HT-29 (cell line): ENCODE data around the gene EVC2. TPM values are rescaled to one million over a fixed set of nuclear protein-coding genes. Genes with fewer than 3 reads are reported as not detected.

Source experiments
- DNase-seq: peaks from one replicate; pipeline ENCODE4 v3.0.0-alpha.2; 2015; ENCODE audit warnings: low spot score
- total RNA-seq: library from RNA; depleted of rRNA; stranded (reverse); fragments of >200 nt; shearing (Covaris generic); gene quantifications from 2 replicates; pipeline ENCODE4 v1.2.3, GENCODE V29; 2014

EVC2 gene
- total RNA-seq, 1 experiment from 2014 or later, result not detected

DNA sequence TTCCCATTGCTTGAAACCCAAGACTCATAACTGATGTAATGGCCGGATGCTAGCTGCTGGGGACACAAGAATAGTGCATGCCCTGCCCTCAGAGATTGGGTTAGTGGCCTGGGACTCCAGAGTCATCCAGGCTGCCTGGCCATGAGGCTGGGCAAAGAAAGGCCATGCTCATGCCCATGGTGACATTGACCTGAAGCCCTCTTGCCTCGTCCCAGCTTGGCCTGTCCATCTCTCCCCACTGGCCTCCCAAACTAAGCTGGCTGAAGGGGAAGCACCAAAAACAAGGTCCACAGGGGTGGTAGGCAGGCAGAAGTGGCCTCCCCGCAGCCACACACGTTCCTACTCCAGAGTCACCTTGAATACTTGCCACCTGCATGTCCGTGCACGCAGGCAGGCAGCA is 141.8 kb downstream of the EVC2 start:
- no peak for DNase-seq

DNA sequence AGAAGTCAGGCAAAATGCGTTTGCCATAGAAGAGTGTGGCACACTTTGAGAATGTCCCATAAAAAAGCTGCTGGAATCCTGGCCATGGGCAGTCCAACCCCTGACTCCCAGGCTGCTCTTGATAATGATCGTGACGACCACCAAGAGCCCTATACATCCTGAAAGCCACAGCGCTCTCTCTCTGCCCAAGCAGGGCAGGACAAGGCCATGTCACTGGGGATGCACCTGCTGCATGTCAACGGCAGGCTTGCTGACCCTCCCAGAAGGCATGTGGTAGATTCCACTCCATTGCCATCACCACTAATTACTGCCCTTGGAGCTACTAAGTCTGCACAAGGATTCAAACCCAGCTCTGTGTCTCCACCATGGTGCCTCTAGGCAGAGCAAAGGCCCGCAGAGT is 144.5 kb downstream of the EVC2 start:
- DNase-seq, result no peak

GRCh38 chr4:5562476-5562875 is 145.9 kb downstream of the EVC2 start:
- no peak for DNase-seq

DNA sequence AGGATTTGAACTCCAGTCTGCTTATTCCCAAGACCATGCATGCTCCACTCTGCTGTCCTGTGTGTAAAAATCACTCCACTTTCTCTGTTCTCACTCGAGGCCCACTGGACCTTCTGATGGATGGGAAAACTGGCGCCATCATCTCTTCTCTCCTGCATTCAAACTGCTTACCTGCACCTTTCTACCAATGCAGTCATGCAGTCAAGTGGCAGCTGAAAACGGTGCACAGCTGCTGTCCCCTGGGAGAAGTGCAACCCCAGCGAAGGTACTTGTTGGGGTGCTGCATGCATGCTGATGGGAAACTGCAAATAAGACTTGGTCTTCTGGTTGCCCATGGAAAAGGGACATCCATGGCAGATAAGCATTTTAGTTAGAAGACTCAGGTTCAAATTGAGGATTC is 147.1 kb downstream of the EVC2 start:
- no peak for DNase-seq

DNA sequence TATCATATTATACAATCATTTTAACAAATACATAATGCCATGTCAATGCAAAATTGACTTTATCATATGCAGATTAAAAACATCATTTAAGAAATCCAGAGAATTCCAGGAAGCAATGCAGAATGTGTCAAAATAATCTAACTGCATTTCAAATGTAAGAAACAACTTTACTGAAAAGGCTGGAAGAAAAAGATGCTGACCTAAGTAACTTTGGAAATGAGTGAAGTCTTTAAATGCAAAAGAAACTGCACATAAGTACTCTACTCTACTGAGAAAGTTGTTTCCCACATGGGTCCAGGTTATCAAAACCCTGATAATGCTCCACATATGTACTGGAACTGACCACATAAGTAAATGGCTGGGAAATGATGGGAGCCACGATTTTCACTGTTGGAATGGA is 149.9 kb downstream of the EVC2 start:
- no peak for DNase-seq

DNA sequence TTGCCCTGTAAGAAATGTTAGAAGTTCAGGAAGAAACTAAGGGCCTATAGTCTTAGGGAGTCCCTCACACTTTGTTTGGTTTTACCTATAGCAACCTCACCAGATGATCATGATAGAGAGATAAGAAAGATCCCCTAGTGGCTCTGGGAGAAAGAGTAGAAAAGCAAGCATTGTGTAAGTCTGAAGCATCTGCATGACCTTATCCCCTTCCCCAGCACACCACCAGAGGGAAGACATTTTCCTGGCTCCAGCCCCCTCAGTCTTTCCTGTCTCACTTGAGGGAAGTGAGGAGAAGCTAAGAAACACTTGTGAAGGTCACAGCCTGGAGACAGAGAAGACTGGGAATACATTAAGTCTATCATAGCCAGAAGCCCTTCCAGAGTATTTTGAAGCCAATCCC is 154.0 kb downstream of the EVC2 start:
- no peak for DNase-seq

GRCh38 chr4:5553801-5554200 is 154.6 kb downstream of the EVC2 start:
- DNase-seq, result no peak

DNA sequence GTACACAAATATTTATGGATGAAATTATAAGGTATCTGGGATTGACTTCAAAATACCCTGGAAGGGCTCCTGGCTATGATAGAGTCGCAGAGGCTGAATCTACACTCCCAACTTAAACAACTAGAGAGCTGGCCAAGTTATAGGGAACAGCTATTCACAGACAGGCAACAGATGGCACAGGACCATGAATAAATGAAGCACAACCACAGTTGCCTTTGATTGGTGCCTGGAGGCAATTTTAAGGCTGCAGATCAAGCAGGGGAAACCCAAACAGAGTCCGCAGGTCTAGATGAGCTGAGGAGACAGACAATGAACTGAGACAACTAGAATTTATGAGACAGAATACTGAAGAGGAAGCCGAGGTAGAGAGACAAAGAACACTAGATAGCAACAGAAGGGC is 155.9 kb downstream of the EVC2 start:
- DNase-seq, result no peak

DNA sequence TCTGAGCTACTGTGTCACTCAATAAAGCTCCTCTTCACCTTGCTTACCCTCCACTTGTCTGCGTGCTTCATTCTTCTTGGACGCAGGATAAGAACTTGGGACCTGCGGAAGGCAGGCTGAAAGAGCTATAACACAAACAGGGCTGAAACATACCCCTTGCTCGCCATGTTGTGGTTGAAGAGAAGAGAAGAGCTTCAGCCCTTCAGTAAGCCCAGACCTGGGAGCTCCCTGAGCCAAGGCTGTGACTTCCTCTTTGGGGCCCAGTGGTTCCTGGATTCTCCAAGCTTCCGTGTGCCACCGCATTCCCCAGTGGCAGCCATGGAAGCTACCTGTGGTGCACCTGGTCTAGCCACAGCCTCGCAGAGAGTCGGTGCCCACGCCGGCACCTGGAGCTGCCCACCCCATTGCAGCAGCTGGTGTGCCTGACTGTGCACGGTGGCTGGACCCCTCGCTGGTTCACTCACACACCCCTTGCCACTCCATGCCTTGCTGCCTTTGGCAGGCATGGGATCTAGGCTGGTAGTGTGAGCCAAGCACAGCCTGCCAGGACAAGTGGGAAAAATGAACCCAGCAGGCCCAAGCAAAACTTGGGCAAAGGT is 160.6 kb downstream of the EVC2 start:
- no peak for DNase-seq

- DNase-seq, result no peak
These were observed 163.1 kb downstream of the EVC2 start for GRCh38 chr4:5545271-5545670.

DNA sequence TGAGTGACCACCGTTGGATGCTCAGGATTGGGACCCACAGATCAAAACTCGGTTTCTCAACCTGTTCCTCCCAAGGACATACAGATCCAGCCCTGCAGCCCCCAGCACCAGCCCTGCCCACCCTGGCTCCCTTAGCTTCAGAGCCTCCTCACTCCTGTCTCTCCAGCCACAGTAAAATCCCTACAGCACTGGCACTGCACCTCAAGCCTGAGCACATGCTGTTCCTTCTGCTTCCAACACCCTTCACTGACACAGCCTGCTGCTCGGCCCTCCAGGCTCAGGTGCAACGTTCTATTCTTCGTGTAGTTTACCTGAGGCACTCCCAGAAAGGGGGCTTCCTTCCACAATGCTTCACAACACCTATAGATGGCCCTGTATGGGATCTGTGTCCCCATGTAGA is 163.6 kb downstream of the EVC2 start:
- no peak for DNase-seq

DNA sequence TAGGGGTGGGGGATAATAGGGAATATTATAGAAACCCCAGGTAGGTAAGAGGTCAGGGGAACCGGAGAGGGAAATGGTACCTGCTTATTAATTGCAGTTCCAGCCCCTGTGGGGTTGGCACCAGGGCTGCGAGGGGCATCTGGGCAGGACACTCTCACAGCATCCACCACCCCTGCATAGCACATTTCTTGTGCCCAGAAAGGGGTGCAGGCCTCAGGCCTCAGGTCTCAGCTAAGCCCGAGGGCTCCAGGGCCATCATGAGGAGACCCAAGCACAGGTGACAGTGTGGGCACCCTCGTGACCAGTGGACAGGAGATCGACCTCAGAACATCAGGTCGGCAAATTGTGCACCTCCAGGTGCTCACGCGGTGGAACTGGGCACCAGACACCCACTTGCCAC is 164.7 kb downstream of the EVC2 start:
- no peak for DNase-seq

GRCh38 chr4:5541169-5541568 is 167.2 kb downstream of the EVC2 start:
- DNase-seq, result no peak

GRCh38 chr4:5539584-5539983 is 168.8 kb downstream of the EVC2 start:
- no peak for DNase-seq

DNA sequence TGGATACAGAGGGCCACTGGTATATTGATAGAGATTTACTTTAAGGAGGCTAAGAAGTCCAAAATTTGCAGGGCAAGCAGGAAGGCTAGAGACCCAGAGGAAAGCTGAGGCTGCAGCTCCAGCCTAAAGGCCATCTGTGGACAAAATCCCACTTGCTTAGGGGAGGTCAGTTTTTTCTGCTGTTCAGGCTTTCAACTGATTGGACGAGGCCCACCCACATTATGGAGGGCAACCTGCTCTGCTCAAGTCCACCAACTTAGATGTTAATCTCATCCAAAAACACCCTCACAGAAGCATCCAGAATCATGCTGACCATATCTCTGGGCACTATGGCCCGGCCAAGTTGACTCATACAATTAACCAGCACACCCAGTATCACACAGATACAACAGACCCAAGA is 176.3 kb downstream of the EVC2 start:
- no peak for DNase-seq

DNA sequence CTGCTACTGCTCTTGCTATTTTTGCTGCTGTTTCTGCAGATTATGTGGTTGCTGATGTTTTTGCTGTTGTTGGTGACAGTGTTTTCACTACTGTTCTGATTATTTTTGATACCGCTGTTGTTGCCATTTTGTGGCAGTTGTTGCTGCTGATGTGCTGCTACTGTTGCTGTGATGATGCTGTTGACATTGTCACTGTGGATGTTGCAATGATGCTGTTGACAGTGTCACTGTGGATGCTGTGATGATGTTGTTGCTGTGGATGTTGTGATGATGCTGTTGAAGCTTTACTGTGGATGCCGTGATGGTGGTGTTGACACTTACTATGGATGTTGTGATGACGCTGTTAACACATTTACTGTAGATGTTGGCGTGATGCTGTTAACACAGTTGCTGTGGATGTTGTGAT is 180.3 kb downstream of the EVC2 start:
- no peak for DNase-seq

GRCh38 chr4:5527211-5527610 is 181.1 kb downstream of the EVC2 start:
- DNase-seq, result no peak

DNA sequence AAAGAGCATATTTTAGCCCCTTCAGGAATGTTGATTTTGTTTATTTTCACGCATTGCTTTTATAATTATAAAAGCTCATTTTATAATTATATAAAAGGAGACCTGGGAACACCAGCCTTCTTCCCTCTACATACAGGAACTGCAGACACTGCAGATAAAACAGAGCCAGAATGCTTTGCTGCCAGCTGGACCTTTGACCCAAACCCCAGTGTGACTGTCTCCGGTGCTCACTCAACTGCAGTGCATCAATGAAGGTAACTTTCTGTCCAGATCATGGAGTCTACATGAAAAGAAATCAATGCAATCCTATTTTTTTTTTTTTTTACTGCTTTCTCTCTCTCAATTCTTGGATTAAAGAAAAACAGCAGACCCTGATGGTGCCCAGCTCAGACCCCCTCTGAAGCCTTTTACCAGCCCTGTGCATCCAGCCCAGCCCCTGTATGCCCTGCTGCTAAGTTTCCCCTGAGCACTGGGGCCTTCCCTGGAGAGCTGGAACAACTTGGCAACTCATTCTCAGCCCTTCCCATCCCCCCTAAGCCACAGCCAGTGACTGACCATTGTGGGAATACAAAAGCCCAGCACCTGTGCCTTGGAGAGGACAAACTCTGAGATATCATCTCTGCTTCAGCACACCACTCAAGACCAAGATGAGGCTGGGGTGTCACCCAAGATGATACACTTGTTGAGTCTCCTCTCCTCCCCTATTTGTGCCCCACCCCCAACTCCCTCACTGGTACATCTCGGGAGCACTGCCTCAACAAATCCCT is 182.1 kb downstream of the EVC2 start:
- DNase-seq, result no peak

GRCh38 chr4:5524446-5525299 is 183.7 kb downstream of the EVC2 start:
- no peak for DNase-seq

DNA sequence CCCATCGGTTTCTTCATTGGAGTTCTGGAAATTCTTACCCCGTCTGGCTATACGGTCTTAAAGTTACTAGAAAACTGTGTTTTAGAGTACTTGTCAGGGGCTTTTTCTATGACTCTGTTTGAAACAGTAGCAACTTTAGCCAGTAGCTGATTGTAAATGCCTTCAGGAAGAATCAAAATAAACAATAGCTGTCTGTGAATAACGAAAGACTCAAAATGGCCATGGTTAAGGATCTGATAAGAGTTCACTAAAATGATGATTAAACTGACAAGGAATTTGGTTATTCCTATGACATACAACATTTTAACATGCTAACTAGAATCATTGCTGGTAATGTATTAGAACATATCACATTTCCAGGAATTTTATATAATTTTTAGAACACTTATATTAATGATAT is 191.0 kb downstream of the EVC2 start:
- DNase-seq, result no peak

DNA sequence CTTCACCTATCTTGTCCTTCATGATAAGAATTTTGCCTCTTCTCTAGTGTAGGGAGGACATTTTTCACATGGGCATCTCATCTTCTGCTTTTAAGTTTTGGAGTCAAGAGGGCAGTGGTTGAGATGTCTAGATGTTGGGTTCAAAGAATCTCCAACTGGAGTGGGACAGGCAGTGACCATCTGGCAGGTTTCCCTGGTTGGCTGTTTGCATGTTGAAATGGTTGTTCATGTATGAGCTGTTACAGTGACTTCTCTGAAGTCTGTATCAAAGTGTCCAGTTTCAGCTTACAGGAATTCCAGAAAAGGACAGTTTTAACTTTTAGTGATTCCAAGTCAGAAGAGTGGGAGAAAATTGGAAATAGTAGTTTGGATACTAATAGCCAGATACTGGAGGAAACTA is 192.7 kb downstream of the EVC2 start:
- no peak for DNase-seq
